ENCODE measurements around the gene MDFI. TPM values are rescaled to one million over a fixed set of nuclear protein-coding genes. Genes with fewer than 3 reads are reported as not detected.
A peak's percentile ranks its signal among the peaks of the same experiment; 100 is the strongest.

The MDFI gene
- total and polyA plus RNA-seq, 8 donors = 0.46 to 7.4 (median 2.2) TPM

DNA sequence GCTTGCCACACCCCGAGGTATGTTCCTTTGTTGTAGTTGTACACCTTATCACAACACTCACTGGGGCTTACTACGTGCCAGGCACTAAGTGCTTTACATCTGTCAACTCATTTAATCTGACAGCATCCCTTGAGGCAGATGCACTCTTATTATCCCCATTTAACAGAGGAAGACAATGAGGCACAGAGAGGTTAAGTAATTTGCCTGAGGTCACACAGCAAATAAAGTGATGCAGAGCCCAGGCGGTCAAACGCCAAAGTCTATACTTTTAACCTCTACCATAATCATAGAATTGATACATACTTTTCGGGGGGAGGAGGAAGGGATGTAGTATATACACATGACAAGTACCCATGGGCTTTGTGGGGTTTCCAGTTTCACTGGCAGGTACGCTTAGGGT lies 37.7 kb downstream of the MDFI start:
- ATAC-seq (no peak), DNase-seq (no peak), FAIRE-seq (no peak)
- TF ChIP-seq CTCF (IDR thresholded peaks at IDR 0.05) = no peak
- no peaks in the 10 kb centered on the region for H3K4me1 ChIP-seq
- H3K27me3 ChIP-seq = no peaks in the 10 kb centered on the region
- H3K36me3 ChIP-seq = no peaks in the 10 kb centered on the region
- H3K27ac ChIP-seq = no peak overlapping the region
- WGBS, 2 donors = 76 to 80% methylated on average over 6 of the region's 6 CpGs
- H3K9me3 ChIP-seq = no peaks in the 10 kb centered on the region
- intact Hi-C loops (cut with DNase I) = loop anchor here in 2 of 3 donors (5.0 to 10.0 kb wide), 2 partner anchors 64 to 71 kb away; no protein-coding TSS in a partner anchor
- H3K4me3 ChIP-seq = no peak overlapping the region

GRCh38 chr6:41676431-41676830 lies 38.2 kb downstream of the MDFI start:
- Histone ChIP-seq H3K9me3 (no peaks in the 10 kb centered on the region), H3K27me3 (no peaks in the 10 kb centered on the region), H3K36me3 (no peaks in the 10 kb centered on the region), H3K27ac (no peak overlapping the region), H3K4me3 (no peak overlapping the region), H3K4me1 (no peaks in the 10 kb centered on the region)
- no peak for TF ChIP-seq CTCF (IDR thresholded peaks at IDR 0.05)
- no peak for DNase-seq
- intact Hi-C loops (cut with DNase I) = loop anchor here in 2 of 3 donors (5.0 to 10.0 kb wide), 2 partner anchors 64 to 72 kb away; no protein-coding TSS in a partner anchor
- no peak for FAIRE-seq
- 77 to 90% methylated on average over 5 of the region's 5 CpGs for WGBS, 2 donors
- ATAC-seq = no peak

DNA sequence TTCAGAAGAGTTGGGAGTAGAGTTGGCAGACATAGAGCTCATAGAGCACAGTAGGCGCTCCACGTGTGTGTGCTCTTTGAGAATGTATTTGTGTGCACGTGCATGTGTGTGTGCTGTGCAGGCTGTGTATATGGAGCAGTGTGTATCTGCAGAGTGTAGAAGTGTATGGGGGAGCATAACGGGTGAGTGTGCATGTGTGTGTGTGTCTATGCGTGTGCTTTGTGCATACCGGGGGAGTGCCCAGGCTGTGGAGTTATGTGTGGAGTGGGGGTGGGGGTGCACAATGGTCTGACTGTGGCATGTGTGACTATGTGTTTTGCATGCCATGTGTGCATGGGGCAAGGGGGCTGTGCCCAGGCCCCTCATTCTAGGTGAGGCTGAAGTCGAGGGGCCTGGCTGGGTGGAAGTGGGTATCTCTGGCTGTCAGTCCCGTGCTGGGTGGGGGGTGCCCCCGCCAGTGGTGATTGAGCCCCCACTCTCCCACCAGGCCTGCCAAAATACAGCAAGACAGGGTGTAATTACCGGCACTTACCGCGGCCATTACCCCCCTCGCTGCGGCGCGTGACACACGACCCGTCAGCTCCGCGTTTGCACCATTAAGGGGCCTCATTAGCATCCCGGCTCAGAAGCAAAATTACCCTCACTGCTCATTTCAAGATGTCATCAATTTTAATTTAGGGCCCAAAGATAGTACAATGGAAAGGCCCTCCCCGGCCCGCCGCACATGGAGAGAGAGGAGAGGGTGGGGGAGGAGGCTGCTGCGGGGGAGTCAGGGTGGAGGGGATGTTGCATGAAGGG lies 39.1 kb downstream of the MDFI start:
- ATAC-seq = no peak
- Histone ChIP-seq H3K27ac (no peak overlapping the region), H3K9me3 (no peaks in the 10 kb centered on the region), H3K36me3 (no peaks in the 10 kb centered on the region), H3K27me3 (no peaks in the 10 kb centered on the region), H3K4me3 (no peak overlapping the region), H3K4me1 (peaks cover 0 to 4% (median 1%) of the 10 kb centered on the region in 3 donors)
- DNase-seq = peak in 1 of 6 donors; percentile 44
- FAIRE-seq = no peak
- intact Hi-C loops (cut with DNase I) = loop anchor here in 2 of 3 donors (5.0 to 10.0 kb wide), 2 partner anchors 65 to 73 kb away; no protein-coding TSS in a partner anchor
- no peak for TF ChIP-seq CTCF (IDR thresholded peaks at IDR 0.05)
- 69 to 73% methylated on average over 25 of the region's 25 CpGs for WGBS, 2 donors

GRCh38 chr6:41678511-41679084 lies 40.3 kb downstream of the MDFI start:
- Histone ChIP-seq H3K4me3 (no peak overlapping the region), H3K9me3 (no peaks in the 10 kb centered on the region), H3K27ac (no peak overlapping the region), H3K36me3 (no peaks in the 10 kb centered on the region), H3K27me3 (no peaks in the 10 kb centered on the region), H3K4me1 (peaks cover 0 to 9% (median 6%) of the 10 kb centered on the region in 3 donors)
- TF ChIP-seq CTCF (IDR thresholded peaks at IDR 0.05) = no peak
- no peak for ATAC-seq
- peak in 1 of 6 donors; percentile 33 for DNase-seq
- intact Hi-C loops (cut with DNase I) = loop anchor here in 2 of 3 donors (5.0 to 10.0 kb wide), 2 partner anchors 66 to 74 kb away; no protein-coding TSS in a partner anchor
- no peak for FAIRE-seq
- WGBS, 2 donors = 86% methylated on average over 8 of the region's 8 CpGs
